ENCODE data around the gene CNTNAP1. TPM values are rescaled to one million over a fixed set of nuclear protein-coding genes. Genes with fewer than 3 reads are reported as not detected.

The CNTNAP1 gene
- polyA plus RNA-seq (2012; ENCODE audit: insufficient read length, low read depth) = 78.9 TPM

GRCh38 chr17:42681976-42682721 is at the start of gene CNTNAP1:
Gene CNTNAP1, plus strand, starts transcription at chr17:42682531. Its CDS starts 299 bp downstream, at chr17:42682830.
- peak; percentile 75 for TF ChIP-seq POLR2AphosphoS5 (IDR thresholded peaks at IDR 0.05; ENCODE audit: low read depth, low read length)
- TF ChIP-seq REST (IDR thresholded peaks at IDR 0.05; ENCODE audit: insufficient read depth in 1 of 2, low read depth in 2 of 2, low read length in 2 of 2) = no peak
- no peak for TF ChIP-seq TAF1 (IDR thresholded peaks at IDR 0.05; ENCODE audit: borderline replicate concordance, insufficient read depth, low read length)
- TF ChIP-seq SIN3A (IDR thresholded peaks at IDR 0.05; ENCODE audit: borderline replicate concordance, insufficient read depth, low read length) = no peak

GRCh38 chr17:42632949-42633444 is 49.3 kb upstream of the CNTNAP1 start:
- TF ChIP-seq POLR2AphosphoS5 (IDR thresholded peaks at IDR 0.05; ENCODE audit: low read depth, low read length) (no peak), FOXP2 (optimal IDR thresholded peaks at IDR 0.05; ENCODE audit: borderline replicate concordance, extremely low read depth, extremely low read length, insufficient read depth) (no peak), SIN3A (IDR thresholded peaks at IDR 0.05; ENCODE audit: borderline replicate concordance, insufficient read depth, low read length) (no peak), TAF1 (IDR thresholded peaks at IDR 0.05; ENCODE audit: borderline replicate concordance, insufficient read depth, low read length) (no peak), REST (IDR thresholded peaks at IDR 0.05; ENCODE audit: insufficient read depth in 1 of 2, low read depth in 2 of 2, low read length in 2 of 2) (no peak)

GRCh38 chr17:42639525-42640113 is 42.7 kb upstream of the CNTNAP1 start:
- no peak for TF ChIP-seq REST (IDR thresholded peaks at IDR 0.05; ENCODE audit: insufficient read depth in 1 of 2, low read depth in 2 of 2, low read length in 2 of 2)
- TF ChIP-seq FOXP2 (optimal IDR thresholded peaks at IDR 0.05; ENCODE audit: borderline replicate concordance, extremely low read depth, extremely low read length, insufficient read depth) = no peak
- TF ChIP-seq SIN3A (IDR thresholded peaks at IDR 0.05; ENCODE audit: borderline replicate concordance, insufficient read depth, low read length) = no peak
- no peak for TF ChIP-seq POLR2AphosphoS5 (IDR thresholded peaks at IDR 0.05; ENCODE audit: low read depth, low read length)
- TF ChIP-seq TAF1 (IDR thresholded peaks at IDR 0.05; ENCODE audit: borderline replicate concordance, insufficient read depth, low read length) = no peak

- no peak for TF ChIP-seq POLR2AphosphoS5 (IDR thresholded peaks at IDR 0.05; ENCODE audit: low read depth, low read length)
- TF ChIP-seq FOXP2 (optimal IDR thresholded peaks at IDR 0.05; ENCODE audit: borderline replicate concordance, extremely low read depth, extremely low read length, insufficient read depth) = no peak
- TF ChIP-seq REST (IDR thresholded peaks at IDR 0.05; ENCODE audit: insufficient read depth in 1 of 2, low read depth in 2 of 2, low read length in 2 of 2) = no peak
Observed at GRCh38 chr17:42640121-42640520, 42.2 kb upstream of the CNTNAP1 start.
